Kidney epithelial cell (primary cell): ENCODE measurements around the gene PIK3CA. TPM values are rescaled to one million over a fixed set of nuclear protein-coding genes. Genes with fewer than 3 reads are reported as not detected.

Experiments
- DNase-seq: peaks from one replicate; pipeline ENCODE4 v3.0.0-alpha.2; 2010; ENCODE audit warnings: low read depth
- H3K27me3 ChIP-seq: 2 replicates; pipeline ENCODE4 v1.6.0; 2011; ENCODE audit warnings: low read length; ENCODE audit not compliant: control insufficient read depth, insufficient read depth
- H3K36me3 ChIP-seq: 2 replicates; pipeline ENCODE4 v1.5.1; 2011; ENCODE audit warnings: low read length; ENCODE audit not compliant: control insufficient read depth, insufficient read depth
- H3K4me3 ChIP-seq: 2 replicates; pipeline ENCODE4 v1.5.1; 2011; ENCODE audit warnings: low read depth, mild to moderate bottlenecking, control low read depth, low read length
- CTCF ChIP-seq: IDR thresholded peaks from 2 replicates; pipeline ENCODE4 v1.5.1; 2011; ENCODE audit warnings: mild to moderate bottlenecking, moderate library complexity, low read length, control low read depth, inconsistent platforms; ENCODE audit not compliant: insufficient read depth, poor library complexity, severe bottlenecking
- total RNA-seq: library from RNA; depleted of rRNA; stranded (reverse); fragments of >200 nt; gene quantifications from 2 replicates; pipeline ENCODE4 v1.2.3, GENCODE V29; 2015

Gene PIK3CA
- 14.5 and 15.8 TPM in 2 replicates for total RNA-seq

DNA sequence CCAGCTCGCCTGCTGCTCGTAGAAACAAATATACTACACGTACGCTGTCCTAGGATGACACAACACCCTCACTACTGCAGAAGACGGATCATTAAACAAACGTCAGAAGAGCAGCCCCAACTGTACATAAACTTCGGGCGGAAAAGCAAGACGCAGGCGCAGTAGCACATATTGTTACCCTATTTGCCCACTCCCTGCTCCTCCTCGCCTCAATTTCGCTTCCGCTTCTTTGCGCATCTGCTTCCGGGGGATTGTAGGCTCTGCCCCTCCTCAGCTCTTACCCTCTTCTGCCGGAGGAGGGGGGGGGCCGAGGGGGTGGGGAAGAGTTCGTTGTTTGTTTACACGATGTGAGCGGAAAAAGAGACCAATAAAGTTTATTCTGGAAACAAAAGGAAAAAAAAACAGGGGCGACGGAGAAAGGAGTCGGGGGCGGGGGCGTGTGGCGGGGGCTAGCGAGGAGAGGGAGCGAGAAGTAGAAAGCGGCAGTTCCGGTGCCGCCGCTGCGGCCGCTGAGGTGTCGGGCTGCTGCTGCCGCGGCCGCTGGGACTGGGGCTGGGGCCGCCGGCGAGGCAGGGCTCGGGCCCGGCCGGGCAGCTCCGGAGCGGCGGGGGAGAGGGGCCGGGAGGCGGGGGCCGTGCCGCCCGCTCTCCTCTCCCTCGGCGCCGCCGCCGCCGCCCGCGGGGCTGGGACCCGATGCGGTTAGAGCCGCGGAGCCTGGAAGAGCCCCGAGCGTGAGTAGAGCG, at the start of gene PIK3CA:
PIK3CA (plus strand) TSS at position 485 of the 743 bp plus-strand sequence. CDS start 50,469 bp downstream, outside the sequence.
- Histone ChIP-seq H3K4me3 (peak within 1 kb of the TSS; percentile 91), H3K27me3 (no peaks in the 10 kb centered on the region), H3K36me3 (no peaks in the 10 kb centered on the region)
- DNase-seq: peak; percentile 92
- no peak for TF ChIP-seq CTCF

DNA sequence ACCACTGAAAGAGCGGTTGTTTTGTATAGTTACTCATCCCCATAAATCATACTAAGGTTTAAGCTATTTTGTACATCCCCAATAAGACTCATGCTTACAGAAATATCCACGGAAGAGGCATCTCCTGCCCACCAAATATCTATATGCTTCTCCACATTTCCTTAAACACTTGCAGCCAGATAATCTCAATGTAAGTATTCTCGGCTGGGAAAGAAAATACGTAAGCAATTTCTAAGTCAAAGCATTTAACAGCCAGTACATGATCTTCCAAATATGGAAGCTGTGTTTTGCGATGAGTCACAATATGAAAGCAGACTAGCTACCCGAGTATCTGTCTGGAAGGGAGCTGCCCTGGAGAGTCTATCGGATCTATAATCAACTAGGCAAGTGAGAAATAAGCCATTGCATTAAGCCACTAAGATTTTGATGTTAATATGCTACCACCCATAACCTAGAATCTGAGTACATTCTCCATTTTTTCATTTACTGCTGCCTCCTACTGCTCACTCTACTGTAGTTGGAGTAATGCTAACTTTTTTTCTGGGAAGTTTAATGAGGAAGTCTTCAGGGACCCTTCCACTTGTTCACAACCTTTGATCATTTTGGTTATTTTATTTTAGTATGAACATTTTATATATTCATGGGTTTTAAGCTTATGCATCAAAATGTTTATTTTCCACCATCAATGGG, 49.6 kb upstream of the PIK3CA start:
- Histone ChIP-seq H3K4me3 (no peak overlapping the region), H3K27me3 (no peaks in the 10 kb centered on the region)
- DNase-seq: no peak

GRCh38 chr3:179100652-179101051, 47.5 kb upstream of the PIK3CA start:
- no peaks in the 10 kb centered on the region for H3K27me3 ChIP-seq
- DNase-seq: no peak

More for the DNA sequence above, 49.6 kb upstream of the PIK3CA start:
- H3K36me3 ChIP-seq: no peaks in the 10 kb centered on the region
- TF ChIP-seq CTCF: no peak

DNA sequence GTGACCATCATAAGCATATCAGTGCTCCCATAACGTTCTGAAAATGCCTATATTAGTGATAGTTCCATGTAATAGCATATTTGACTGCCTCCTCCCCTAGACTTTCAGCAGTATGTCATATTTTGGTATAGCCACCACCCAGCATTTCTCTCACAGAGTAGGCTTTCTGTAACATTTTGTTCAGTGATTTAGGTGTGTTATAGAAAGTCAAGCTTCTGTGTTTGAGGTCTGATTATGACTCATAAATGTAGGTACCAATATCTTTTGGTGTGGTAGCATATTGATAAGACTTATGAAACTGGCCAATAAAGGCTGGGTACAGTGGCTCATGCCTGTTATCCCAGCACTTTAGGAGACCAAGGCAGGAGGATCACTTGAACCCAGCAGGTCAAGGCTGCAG, 42.3 kb upstream of the PIK3CA start:
- no peak for DNase-seq
- Histone ChIP-seq H3K4me3 (no peak overlapping the region), H3K27me3 (no peaks in the 10 kb centered on the region), H3K36me3 (no peaks in the 10 kb centered on the region)
- TF ChIP-seq CTCF: no peak

More at GRCh38 chr3:179100652-179101051, 47.5 kb upstream of the PIK3CA start:
- H3K4me3 ChIP-seq: no peak overlapping the region
- no peaks in the 10 kb centered on the region for H3K36me3 ChIP-seq
- TF ChIP-seq CTCF: no peak

- no peak for TF ChIP-seq CTCF
Measured at GRCh38 chr3:179107617-179108016, 40.5 kb upstream of the PIK3CA start.

More at GRCh38 chr3:179107617-179108016, 40.5 kb upstream of the PIK3CA start:
- H3K4me3 ChIP-seq: no peak overlapping the region
- H3K36me3 ChIP-seq: no peaks in the 10 kb centered on the region
- no peak for DNase-seq
- no peaks in the 10 kb centered on the region for H3K27me3 ChIP-seq
